ENCODE measurements around the gene RBBP7. TPM values are rescaled to one million over a fixed set of nuclear protein-coding genes. Genes with fewer than 3 reads are reported as not detected.

Gene RBBP7
- total and polyA plus RNA-seq, 2 donors (not counting 3 experiments of a cell fraction or from before 2014, with no cell fraction given), result 81.5 to 130 TPM

- ChIA-PET CTCF (interaction anchor here (1.0 kb wide), 1 partner anchor 31 kb away, joined by 3 read pairs; no protein-coding TSS in a partner anchor), POLR2A (no interaction called here)
- H3K9ac ChIP-seq (replicated peaks; ENCODE audit: extremely low read depth, insufficient read depth, low read length), result no peak overlapping the region
- H3K4me3 ChIP-seq (replicated peaks in 1 of 3; ENCODE audit: insufficient read depth in 1 of 3, low read depth in 1 of 3, low read length in 3 of 3), result no peak overlapping the region
- H4K20me1 ChIP-seq (replicated peaks; ENCODE audit: control insufficient read depth, extremely low read depth, insufficient read depth, low read length), result no peaks in the 10 kb centered on the region
- TF ChIP-seq MYC (IDR thresholded peaks at IDR 0.05; ENCODE audit: low read depth, low read length), result no peak
- no peak for TF ChIP-seq GATA2 (IDR thresholded peaks at IDR 0.05; ENCODE audit: insufficient read depth, insufficient read length, low read depth, low read length)
- TF ChIP-seq FOS (IDR thresholded peaks at IDR 0.05; ENCODE audit: borderline replicate concordance, insufficient read depth, low read length), result no peak
- TF ChIP-seq, protein P1, sequence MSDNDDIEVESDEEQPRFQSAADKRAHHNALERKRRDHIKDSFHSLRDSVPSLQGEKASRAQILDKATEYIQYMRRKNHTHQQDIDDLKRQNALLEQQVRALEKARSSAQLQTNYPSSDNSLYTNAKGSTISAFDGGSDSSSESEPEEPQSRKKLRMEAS (IDR thresholded peaks at IDR 0.05; ENCODE audit: insufficient read depth, insufficient read length), result no peak
- TF ChIP-seq POLR2A (IDR thresholded peaks at IDR 0.05; ENCODE audit: low read depth, low read length), result no peak
- H3K9me3 ChIP-seq (replicated peaks; ENCODE audit: control insufficient read depth, insufficient read depth, low read length), result no peaks in the 10 kb centered on the region
- no peak overlapping the region for H3K4me2 ChIP-seq (ENCODE audit: insufficient read depth, low read length)
- H3K9me1 ChIP-seq (replicated peaks; ENCODE audit: control insufficient read depth, extremely low read depth, insufficient read depth, low read length), result no peaks in the 10 kb centered on the region
- intact Hi-C loops (cut with micrococcal nuclease), result no loop called here
- FAIRE-seq (no peak), DNase-seq (ENCODE audit: low read depth, low spot score) (no peak)
- H3K27ac ChIP-seq (ENCODE audit: insufficient read depth, low read depth, low read length), result no peak overlapping the region
- BruUV-seq (replicated peaks), result no TSS peak
- H3K36me3 ChIP-seq (ENCODE audit: control insufficient read depth in 2 of 2, extremely low read depth in 1 of 2, insufficient read depth in 2 of 2, low read length in 2 of 2), result no peaks in the 10 kb centered on the region
- no peak overlapping the region for H2AFZ ChIP-seq (ENCODE audit: low read depth, low read length)
- no peaks in the 10 kb centered on the region for H3K4me1 ChIP-seq (ENCODE audit: control insufficient read depth, extremely low read depth, insufficient read depth, low read length)
- no peaks in the 10 kb centered on the region for H3K27me3 ChIP-seq (ENCODE audit: control insufficient read depth in 2 of 2, insufficient read depth in 2 of 2, low read length in 2 of 2)
- dilution Hi-C loops (cut with MboI; ENCODE audit: extremely low pct_ligation_motif_present, low sequenced_read_pairs), result no loop called here
- peaks cover 24% of the 10 kb centered on the region for H3K79me2 ChIP-seq (ENCODE audit: control insufficient read depth, insufficient read depth, low read length)
Observed at GRCh38 chrX:16851827-16852226, 18.3 kb downstream of the RBBP7 start.

- dilution Hi-C loops (cut with MboI; ENCODE audit: extremely low pct_ligation_motif_present, low sequenced_read_pairs), result no loop called here
- no peaks in the 10 kb centered on the region for H3K36me3 ChIP-seq (ENCODE audit: control insufficient read depth in 2 of 2, extremely low read depth in 1 of 2, insufficient read depth in 2 of 2, low read length in 2 of 2)
- H3K79me2 ChIP-seq (ENCODE audit: control insufficient read depth, insufficient read depth, low read length), result peaks cover 22% of the 10 kb centered on the region
- H3K9ac ChIP-seq (replicated peaks; ENCODE audit: extremely low read depth, insufficient read depth, low read length), result no peak overlapping the region
- TF ChIP-seq POLR2A (IDR thresholded peaks at IDR 0.05; ENCODE audit: low read depth, low read length) (no peak), EZH2 (IDR thresholded peaks at IDR 0.05; ENCODE audit: borderline replicate concordance, low read depth, low read length, severe bottlenecking) (no peak), JUN (IDR thresholded peaks at IDR 0.05; ENCODE audit: borderline replicate concordance, insufficient read depth, insufficient read length, low read depth) (no peak), MYC (IDR thresholded peaks at IDR 0.05; ENCODE audit: low read depth, low read length) (no peak), CTCF (IDR thresholded peaks at IDR 0.05; ENCODE audit: extremely low read depth in 1 of 2, insufficient read depth in 1 of 2, low read depth in 1 of 2, low read length in 2 of 2) (no peak), FOS (IDR thresholded peaks at IDR 0.05; ENCODE audit: borderline replicate concordance, insufficient read depth, low read length) (no peak), POLR2AphosphoS5 (IDR thresholded peaks at IDR 0.05; ENCODE audit: insufficient read depth, low read depth, low read length) (no peak), GATA2 (IDR thresholded peaks at IDR 0.05; ENCODE audit: insufficient read depth, insufficient read length, low read depth, low read length) (no peak)
- TF ChIP-seq, protein P1 (IDR thresholded peaks at IDR 0.05; ENCODE audit: insufficient read depth, insufficient read length), result no peak
- DNase-seq (ENCODE audit: low read depth, low spot score) (no peak), FAIRE-seq (no peak)
- H3K27me3 ChIP-seq (ENCODE audit: control insufficient read depth in 2 of 2, insufficient read depth in 2 of 2, low read length in 2 of 2), result no peaks in the 10 kb centered on the region
- no peak overlapping the region for H2AFZ ChIP-seq (ENCODE audit: low read depth, low read length)
- H3K4me3 ChIP-seq (replicated peaks in 1 of 3; ENCODE audit: insufficient read depth in 1 of 3, low read depth in 1 of 3, low read length in 3 of 3), result no peak overlapping the region
- H3K9me1 ChIP-seq (replicated peaks; ENCODE audit: control insufficient read depth, extremely low read depth, insufficient read depth, low read length), result no peaks in the 10 kb centered on the region
- ChIA-PET CTCF (interaction anchor here (1.0 kb wide), 1 partner anchor 32 kb away, joined by 3 read pairs; no protein-coding TSS in a partner anchor), POLR2A (no interaction called here)
- no peaks in the 10 kb centered on the region for H3K4me1 ChIP-seq (ENCODE audit: control insufficient read depth, extremely low read depth, insufficient read depth, low read length)
- H3K9me3 ChIP-seq (replicated peaks; ENCODE audit: control insufficient read depth, insufficient read depth, low read length), result no peaks in the 10 kb centered on the region
- H3K27ac ChIP-seq (ENCODE audit: insufficient read depth, low read depth, low read length), result no peak overlapping the region
- H4K20me1 ChIP-seq (replicated peaks; ENCODE audit: control insufficient read depth, extremely low read depth, insufficient read depth, low read length), result no peaks in the 10 kb centered on the region
- intact Hi-C loops (cut with micrococcal nuclease), result no loop called here
- BruUV-seq (replicated peaks), result no TSS peak
- no peak overlapping the region for H3K4me2 ChIP-seq (ENCODE audit: insufficient read depth, low read length)
Observed at GRCh38 chrX:16851421-16851820, 18.7 kb downstream of the RBBP7 start.

Data from endothelial cell of umbilical vein (primary cell).